GOT3 (cell line): ENCODE measurements around the gene PRKCQ.

Experiments used
- DNase-seq: peaks from one replicate; lab custom pipeline; 2025; ENCODE audit warnings: mixed read lengths; lab: John Stamatoyannopoulos, UW

Gene PRKCQ

GRCh38 chr10:6579904-6580278 lies at the start of gene PRKCQ:
PRKCQ (minus strand) TSS chr10:6580276; CDS start chr10:6515135, 65,141 bp downstream.
- DNase-seq: no peak

- no peak for DNase-seq
Measured at GRCh38 chr10:6625428-6625827, 45.4 kb upstream of the PRKCQ start.

GRCh38 chr10:6624392-6624791 lies 44.3 kb upstream of the PRKCQ start:
- DNase-seq: no peak

GRCh38 chr10:6622921-6623320 lies 42.8 kb upstream of the PRKCQ start:
- DNase-seq: no peak

GRCh38 chr10:6621536-6621935 lies 41.5 kb upstream of the PRKCQ start:
- no peak for DNase-seq

GRCh38 chr10:6619660-6620059 lies 39.6 kb upstream of the PRKCQ start:
- no peak for DNase-seq

GRCh38 chr10:6618340-6618739 lies 38.3 kb upstream of the PRKCQ start:
- no peak for DNase-seq

- DNase-seq: no peak
Measured at GRCh38 chr10:6617309-6618076, 37.4 kb upstream of the PRKCQ start.

GRCh38 chr10:6615971-6616370 lies 35.9 kb upstream of the PRKCQ start:
- no peak for DNase-seq

GRCh38 chr10:6612371-6612770 lies 32.3 kb upstream of the PRKCQ start:
- no peak for DNase-seq

GRCh38 chr10:6610647-6611046 lies 30.6 kb upstream of the PRKCQ start:
- DNase-seq: no peak

- no peak for DNase-seq
Measured at GRCh38 chr10:6609625-6610024, 29.5 kb upstream of the PRKCQ start.

GRCh38 chr10:6607778-6608177 lies 27.7 kb upstream of the PRKCQ start:
- DNase-seq: no peak

GRCh38 chr10:6607182-6607581 lies 27.1 kb upstream of the PRKCQ start:
- DNase-seq: no peak

- no peak for DNase-seq
Measured at GRCh38 chr10:6603142-6604125, 23.4 kb upstream of the PRKCQ start.

GRCh38 chr10:6602700-6603084 lies 22.6 kb upstream of the PRKCQ start:
- DNase-seq: no peak

- no peak for DNase-seq
Measured at GRCh38 chr10:6602026-6602699, 22.1 kb upstream of the PRKCQ start.

- DNase-seq: no peak
Measured at GRCh38 chr10:6601246-6601805, 21.2 kb upstream of the PRKCQ start.

- DNase-seq: no peak
Measured at GRCh38 chr10:6600224-6600987, 20.3 kb upstream of the PRKCQ start.

GRCh38 chr10:6598679-6599078 lies 18.6 kb upstream of the PRKCQ start:
- DNase-seq: no peak

- no peak for DNase-seq
Measured at GRCh38 chr10:6597478-6597877, 17.4 kb upstream of the PRKCQ start.
